ENCODE data around the gene ACSM2A. TPM values are rescaled to one million over a fixed set of nuclear protein-coding genes. Genes with fewer than 3 reads are reported as not detected.
A peak's percentile ranks its signal among the peaks of the same experiment; 100 is the strongest.
"Not testable (repeated sequence)": the region's sequence is repeated elsewhere in the genome, so short reads cannot be mapped to it uniquely, and the experiment has no call there.

The ACSM2A gene
- total and polyA plus RNA-seq, 5 donors = not detected

GRCh38 chr16:20459227-20459626 lies 7.9 kb downstream of the ACSM2A start:
- intact Hi-C loops (cut with DNase I); H3K27ac ChIP-seq (ENCODE audit: low read length); H3K4me1 ChIP-seq (ENCODE audit: control insufficient read depth, insufficient read depth, low read length); ATAC-seq; H3K9me3 ChIP-seq (ENCODE audit: control insufficient read depth, low read length); DNase-seq; H3K4me3 ChIP-seq (ENCODE audit: low read length); H3K27me3 ChIP-seq (ENCODE audit: control insufficient read depth, insufficient read depth): not testable (repeated sequence)
- 89% methylated on average over 2 of the region's 2 CpGs for WGBS

GRCh38 chr16:20460313-20460712 lies 9.0 kb downstream of the ACSM2A start:
- H3K27me3 ChIP-seq (ENCODE audit: control insufficient read depth, insufficient read depth); H3K4me1 ChIP-seq (ENCODE audit: control insufficient read depth, insufficient read depth, low read length); intact Hi-C loops (cut with DNase I); H3K27ac ChIP-seq (ENCODE audit: low read length); H3K9me3 ChIP-seq (ENCODE audit: control insufficient read depth, low read length); H3K4me3 ChIP-seq (ENCODE audit: low read length); ATAC-seq; DNase-seq: not testable (repeated sequence)
- 87% methylated on average over 3 of the region's 4 CpGs for WGBS

GRCh38 chr16:20468954-20469353 lies 17.6 kb downstream of the ACSM2A start:
- H3K9me3 ChIP-seq (ENCODE audit: control insufficient read depth, low read length); H3K27me3 ChIP-seq (ENCODE audit: control insufficient read depth, insufficient read depth); H3K4me1 ChIP-seq (ENCODE audit: control insufficient read depth, insufficient read depth, low read length); H3K4me3 ChIP-seq (ENCODE audit: low read length); H3K27ac ChIP-seq (ENCODE audit: low read length); intact Hi-C loops (cut with DNase I); DNase-seq; ATAC-seq: not testable (repeated sequence)

GRCh38 chr16:20469930-20470329 lies 18.6 kb downstream of the ACSM2A start:
- intact Hi-C loops (cut with DNase I); H3K4me3 ChIP-seq (ENCODE audit: low read length); H3K27ac ChIP-seq (ENCODE audit: low read length); H3K27me3 ChIP-seq (ENCODE audit: control insufficient read depth, insufficient read depth); DNase-seq; ATAC-seq; H3K4me1 ChIP-seq (ENCODE audit: control insufficient read depth, insufficient read depth, low read length); H3K9me3 ChIP-seq (ENCODE audit: control insufficient read depth, low read length): not testable (repeated sequence)
- 97% methylated on average over 2 of the region's 2 CpGs for WGBS

- H3K4me1 ChIP-seq (ENCODE audit: control insufficient read depth, insufficient read depth, low read length); H3K27ac ChIP-seq (ENCODE audit: low read length); H3K27me3 ChIP-seq (ENCODE audit: control insufficient read depth, insufficient read depth); ATAC-seq; DNase-seq; intact Hi-C loops (cut with DNase I); H3K9me3 ChIP-seq (ENCODE audit: control insufficient read depth, low read length); H3K4me3 ChIP-seq (ENCODE audit: low read length): not testable (repeated sequence)
- 66% methylated on average over 1 of the region's 1 CpG for WGBS
Measured at GRCh38 chr16:20470732-20471131, 19.4 kb downstream of the ACSM2A start.

GRCh38 chr16:20477188-20477744 lies 25.9 kb downstream of the ACSM2A start:
- H3K27ac ChIP-seq (ENCODE audit: low read length); intact Hi-C loops (cut with DNase I); H3K4me1 ChIP-seq (ENCODE audit: control insufficient read depth, insufficient read depth, low read length); H3K27me3 ChIP-seq (ENCODE audit: control insufficient read depth, insufficient read depth); H3K4me3 ChIP-seq (ENCODE audit: low read length); H3K9me3 ChIP-seq (ENCODE audit: control insufficient read depth, low read length); DNase-seq: not testable (repeated sequence)
- ATAC-seq = peak in 1 of 2 donors; percentile 18
- WGBS = 23% methylated on average over 2 of the region's 2 CpGs

- not testable (repeated sequence) for ATAC-seq
- 38% methylated on average over 1 of the region's 1 CpG for WGBS
Measured at GRCh38 chr16:20483989-20484388, 32.7 kb downstream of the ACSM2A start.

GRCh38 chr16:20484726-20485125 lies 33.4 kb downstream of the ACSM2A start:
- H3K4me3 ChIP-seq (ENCODE audit: low read length) = no peak overlapping the region
- DNase-seq (no peak), ATAC-seq (no peak)
- H3K9me3 ChIP-seq (ENCODE audit: control insufficient read depth, low read length) = no peaks in the 10 kb centered on the region
- H3K4me1 ChIP-seq (ENCODE audit: control insufficient read depth, insufficient read depth, low read length) = no peaks in the 10 kb centered on the region
- no peaks in the 10 kb centered on the region for H3K27me3 ChIP-seq (ENCODE audit: control insufficient read depth, insufficient read depth)
- no peak overlapping the region for H3K27ac ChIP-seq (ENCODE audit: low read length)
- 81% methylated on average over 1 of the region's 1 CpG for WGBS
- intact Hi-C loops (cut with DNase I) = no loop called here

More at GRCh38 chr16:20483989-20484388, 32.7 kb downstream of the ACSM2A start:
- H3K4me3 ChIP-seq (ENCODE audit: low read length); H3K27me3 ChIP-seq (ENCODE audit: control insufficient read depth, insufficient read depth); intact Hi-C loops (cut with DNase I); H3K27ac ChIP-seq (ENCODE audit: low read length); H3K9me3 ChIP-seq (ENCODE audit: control insufficient read depth, low read length); H3K4me1 ChIP-seq (ENCODE audit: control insufficient read depth, insufficient read depth, low read length): not testable (repeated sequence)
- DNase-seq = peak in 1 of 3 donors; percentile 10

- no peaks in the 10 kb centered on the region for H3K27me3 ChIP-seq (ENCODE audit: control insufficient read depth, insufficient read depth)
- no peak overlapping the region for H3K27ac ChIP-seq (ENCODE audit: low read length)
- no peak for ATAC-seq
- H3K4me3 ChIP-seq (ENCODE audit: low read length) = no peak overlapping the region
- intact Hi-C loops (cut with DNase I) = no loop called here
- no peak for DNase-seq
- 77% methylated on average over 1 of the region's 1 CpG for whole genome bisulfite sequencing
- no peaks in the 10 kb centered on the region for H3K9me3 ChIP-seq (ENCODE audit: control insufficient read depth, low read length)
- no peaks in the 10 kb centered on the region for H3K4me1 ChIP-seq (ENCODE audit: control insufficient read depth, insufficient read depth, low read length)
Measured at GRCh38 chr16:20485408-20485807, 34.1 kb downstream of the ACSM2A start.

GRCh38 chr16:20490994-20491393 lies 39.7 kb downstream of the ACSM2A start:
- not testable (repeated sequence) for DNase-seq; H3K4me1 ChIP-seq (ENCODE audit: control insufficient read depth, insufficient read depth, low read length)
- WGBS = no CpG with 5 or more reads among the region's 3 CpGs

GRCh38 chr16:20491448-20491847 lies 40.1 kb downstream of the ACSM2A start:
- peak in 1 of 2 donors; percentile 31 for ATAC-seq
- H3K27me3 ChIP-seq (ENCODE audit: control insufficient read depth, insufficient read depth); DNase-seq; H3K9me3 ChIP-seq (ENCODE audit: control insufficient read depth, low read length); H3K4me3 ChIP-seq (ENCODE audit: low read length); H3K27ac ChIP-seq (ENCODE audit: low read length); H3K4me1 ChIP-seq (ENCODE audit: control insufficient read depth, insufficient read depth, low read length); intact Hi-C loops (cut with DNase I): not testable (repeated sequence)
- WGBS = no CpG with 5 or more reads among the region's 11 CpGs

More at GRCh38 chr16:20490994-20491393, 39.7 kb downstream of the ACSM2A start:
- H3K9me3 ChIP-seq (ENCODE audit: control insufficient read depth, low read length); H3K4me3 ChIP-seq (ENCODE audit: low read length); ATAC-seq; intact Hi-C loops (cut with DNase I); H3K27ac ChIP-seq (ENCODE audit: low read length); H3K27me3 ChIP-seq (ENCODE audit: control insufficient read depth, insufficient read depth): not testable (repeated sequence)

- H3K4me3 ChIP-seq (ENCODE audit: low read length) = no peak overlapping the region
Measured at GRCh38 chr16:20504418-20504817, 53.1 kb downstream of the ACSM2A start.

More at GRCh38 chr16:20504418-20504817, 53.1 kb downstream of the ACSM2A start:
- WGBS = 85% methylated on average over 1 of the region's 1 CpG
- Histone ChIP-seq H3K27ac (ENCODE audit: low read length) (no peak overlapping the region), H3K4me1 (ENCODE audit: control insufficient read depth, insufficient read depth, low read length) (no peaks in the 10 kb centered on the region), H3K27me3 (ENCODE audit: control insufficient read depth, insufficient read depth) (no peaks in the 10 kb centered on the region), H3K9me3 (ENCODE audit: control insufficient read depth, low read length) (no peaks in the 10 kb centered on the region)
- no peak for ATAC-seq
- no peak for DNase-seq
- intact Hi-C loops (cut with DNase I) = no loop called here
